Muscle of back (tissue), 10 donors: ENCODE data around the gene MXI1. TPM values are rescaled to one million over a fixed set of nuclear protein-coding genes. Genes with fewer than 3 reads are reported as not detected.

Experiments
- polyA plus RNA-seq, 10 donors: library from polyadenylated mRNA; unstranded; fragments of 120-200 nt; gene quantifications; one replicate each; pipeline ENCODE4 v1.2.1, GENCODE V29; 2013; ENCODE audit not compliant: insufficient read length in 10 of 10

The MXI1 gene
- polyA plus RNA-seq, 10 donors = 17.8 to 39.3 (median 23.6) TPM

Other genes with a start within 250 kb of the MXI1 start
- gene ADD3, start 199.6 kb upstream of the MXI1 start, polyA plus RNA-seq = 100 to 1,000 TPM in 9 of 10 donors, 10 to 100 TPM in 1; 99.6 to 143 (median 122) TPM
- gene SMNDC1, start 97.3 kb downstream of the MXI1 start, polyA plus RNA-seq = 10 to 100 TPM; 30.9 to 42.5 (median 35.6) TPM